ENCODE results near the gene DACH1. TPM values are rescaled to one million over a fixed set of nuclear protein-coding genes. Genes with fewer than 3 reads are reported as not detected.

Gene DACH1
- total and polyA plus RNA-seq, 4 donors, result 0.32 to 5.4 (median 0.50) TPM; not detected in 1

DNA sequence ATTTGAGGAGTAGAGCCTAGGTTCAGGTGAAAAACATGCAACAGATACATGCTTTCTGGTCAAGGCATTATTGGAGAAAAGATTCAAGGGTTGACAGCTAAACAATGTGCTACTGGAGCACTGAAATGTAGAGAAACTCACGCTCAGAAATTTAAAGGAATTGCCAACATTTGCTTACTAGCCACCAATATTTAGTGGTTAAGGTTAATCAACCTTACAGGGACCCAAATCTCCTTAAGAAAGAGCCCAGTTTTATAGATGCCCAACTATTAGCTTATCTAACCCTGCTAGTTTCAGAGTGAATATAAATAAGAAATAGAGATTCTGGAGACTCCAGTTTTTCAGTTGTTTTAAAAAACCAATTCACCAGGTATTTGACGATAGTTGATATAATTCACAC lies 203.6 kb downstream of the DACH1 start:
- DNase-seq, result no peak
- no peak overlapping the region for H3K4me3 ChIP-seq (ENCODE audit: low read length in 2 of 2)
- H3K27ac ChIP-seq (ENCODE audit: low read depth in 1 of 2, low read length in 2 of 2), result no peak overlapping the region
- H3K36me3 ChIP-seq (ENCODE audit: control insufficient read depth in 1 of 2, insufficient read depth in 2 of 2, low read length in 1 of 2), result no peaks in the 10 kb centered on the region
- H3K27me3 ChIP-seq (ENCODE audit: control insufficient read depth in 1 of 2, insufficient read depth in 2 of 2, low read length in 1 of 2), result no peaks in the 10 kb centered on the region
- no peaks in the 10 kb centered on the region for H3K4me1 ChIP-seq (ENCODE audit: control insufficient read depth in 1 of 2, insufficient read depth in 2 of 2, low read length in 2 of 2)
- ATAC-seq (ENCODE audit: low FRiP score), result no peak
- intact Hi-C loops (cut with DNase I), result no loop called here
- H3K9me3 ChIP-seq (ENCODE audit: control insufficient read depth, low read length), result no peaks in the 10 kb centered on the region
- 76 to 84% methylated on average over 2 of the region's 2 CpGs for WGBS, 2 donors

DNA sequence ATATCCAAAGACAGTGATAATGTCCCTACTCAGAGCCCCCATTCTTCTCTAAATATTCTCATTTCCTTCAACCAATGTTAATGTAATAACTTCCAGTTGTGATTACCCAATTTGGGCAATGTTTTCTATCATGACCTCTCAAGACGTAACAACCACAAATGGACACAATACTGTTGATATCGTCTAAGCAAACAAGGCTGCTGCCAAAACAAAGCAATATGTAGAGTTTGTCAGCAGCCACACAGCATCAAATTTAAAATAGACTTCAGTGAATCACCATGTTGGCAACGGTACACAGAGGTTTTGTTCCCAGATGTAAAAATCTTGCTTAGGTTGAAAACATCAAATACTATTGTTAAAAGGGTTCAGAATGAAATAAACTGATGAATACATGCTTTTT lies 205.1 kb downstream of the DACH1 start:
- WGBS, 2 donors, result 20 to 33% methylated on average over 3 of the region's 3 CpGs
- no peak for ATAC-seq (ENCODE audit: low FRiP score)
- H3K4me3 ChIP-seq (ENCODE audit: low read length in 2 of 2), result no peak overlapping the region

DNA sequence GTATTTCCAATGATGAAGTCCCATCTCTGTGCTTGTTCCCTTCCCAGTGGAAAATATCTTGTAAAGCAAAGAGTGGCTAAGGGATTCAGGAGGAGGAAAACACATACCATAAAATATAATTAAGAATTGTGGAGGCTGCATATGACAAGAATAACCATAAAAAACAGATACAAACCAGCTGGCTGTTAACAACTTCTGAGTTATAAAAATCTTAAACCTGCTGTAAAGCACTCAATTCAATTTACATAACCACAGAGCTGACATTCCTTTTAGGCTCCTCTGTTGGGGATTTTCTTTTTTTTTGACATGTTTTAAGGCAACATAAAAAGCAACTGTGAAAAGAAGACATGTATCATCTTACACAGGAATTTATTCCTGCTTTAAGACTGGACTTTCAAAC lies 207.6 kb downstream of the DACH1 start:
- H3K4me1 ChIP-seq (ENCODE audit: control insufficient read depth in 1 of 2, insufficient read depth in 2 of 2, low read length in 2 of 2), result no peaks in the 10 kb centered on the region
- ATAC-seq (ENCODE audit: low FRiP score) (no peak), DNase-seq (no peak)

More for the DNA sequence above, 205.1 kb downstream of the DACH1 start:
- DNase-seq, result no peak
- no peaks in the 10 kb centered on the region for H3K9me3 ChIP-seq (ENCODE audit: control insufficient read depth, low read length)
- no peaks in the 10 kb centered on the region for H3K4me1 ChIP-seq (ENCODE audit: control insufficient read depth in 1 of 2, insufficient read depth in 2 of 2, low read length in 2 of 2)
- intact Hi-C loops (cut with DNase I), result no loop called here
- no peaks in the 10 kb centered on the region for H3K36me3 ChIP-seq (ENCODE audit: control insufficient read depth in 1 of 2, insufficient read depth in 2 of 2, low read length in 1 of 2)
- no peaks in the 10 kb centered on the region for H3K27me3 ChIP-seq (ENCODE audit: control insufficient read depth in 1 of 2, insufficient read depth in 2 of 2, low read length in 1 of 2)
- no peak overlapping the region for H3K27ac ChIP-seq (ENCODE audit: low read depth in 1 of 2, low read length in 2 of 2)

DNA sequence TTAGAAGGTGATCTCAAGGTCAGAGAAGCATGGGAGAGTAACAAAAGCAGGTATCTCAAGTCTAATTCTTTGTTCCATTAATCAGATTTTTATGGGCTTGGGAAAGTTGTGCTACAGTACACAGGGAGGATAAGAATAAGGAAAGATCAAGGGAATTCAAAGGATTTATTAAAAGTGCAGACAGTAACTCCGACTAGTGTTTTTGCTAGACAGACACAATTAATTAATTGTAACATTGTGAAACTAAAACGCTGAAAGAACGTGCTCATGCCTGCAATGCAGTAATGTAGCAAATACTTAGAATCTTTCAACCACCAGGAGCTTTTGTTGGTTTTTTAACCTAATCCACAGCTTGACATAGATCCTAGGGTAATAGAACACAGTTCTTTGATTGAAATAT lies 221.5 kb downstream of the DACH1 start:
- intact Hi-C loops (cut with DNase I), result no loop called here
- Histone ChIP-seq H3K4me3 (ENCODE audit: low read length in 2 of 2) (no peak overlapping the region), H3K9me3 (ENCODE audit: control insufficient read depth, low read length) (peaks cover 1% of the 10 kb centered on the region), H3K27me3 (ENCODE audit: control insufficient read depth in 1 of 2, insufficient read depth in 2 of 2, low read length in 1 of 2) (no peaks in the 10 kb centered on the region), H3K36me3 (ENCODE audit: control insufficient read depth in 1 of 2, insufficient read depth in 2 of 2, low read length in 1 of 2) (no peaks in the 10 kb centered on the region), H3K4me1 (ENCODE audit: control insufficient read depth in 1 of 2, insufficient read depth in 2 of 2, low read length in 2 of 2) (no peaks in the 10 kb centered on the region), H3K27ac (ENCODE audit: low read depth in 1 of 2, low read length in 2 of 2) (no peak overlapping the region)
- 9 to 33% methylated on average over 3 of the region's 3 CpGs for WGBS, 2 donors
- ATAC-seq (ENCODE audit: low FRiP score) (no peak), DNase-seq (no peak)

More for the DNA sequence above, 207.6 kb downstream of the DACH1 start:
- Histone ChIP-seq H3K36me3 (ENCODE audit: control insufficient read depth in 1 of 2, insufficient read depth in 2 of 2, low read length in 1 of 2) (no peaks in the 10 kb centered on the region), H3K9me3 (ENCODE audit: control insufficient read depth, low read length) (no peaks in the 10 kb centered on the region), H3K27ac (ENCODE audit: low read depth in 1 of 2, low read length in 2 of 2) (no peak overlapping the region), H3K4me3 (ENCODE audit: low read length in 2 of 2) (no peak overlapping the region), H3K27me3 (ENCODE audit: control insufficient read depth in 1 of 2, insufficient read depth in 2 of 2, low read length in 1 of 2) (no peaks in the 10 kb centered on the region)
- intact Hi-C loops (cut with DNase I), result no loop called here

DNA sequence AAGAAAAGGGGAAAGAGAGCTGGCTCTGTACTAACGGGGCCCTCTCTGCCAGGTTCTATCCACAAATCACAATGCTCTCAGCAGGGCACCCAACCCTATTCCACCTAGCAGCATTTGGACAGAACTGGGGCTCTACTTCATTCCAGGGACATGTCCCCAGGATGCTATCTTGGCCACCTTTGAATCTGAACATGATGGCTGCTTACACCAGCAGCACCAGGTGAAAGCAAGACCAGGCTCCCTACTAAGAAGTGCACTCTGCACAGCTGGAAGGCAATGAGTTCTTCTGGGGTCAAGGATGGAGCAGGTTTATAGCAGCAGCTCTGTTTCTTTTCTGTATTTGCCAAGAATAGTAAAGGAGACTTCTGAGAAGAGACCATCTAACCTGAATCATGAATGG lies 222.4 kb downstream of the DACH1 start:
- 68 to 79% methylated on average over 1 of the region's 1 CpG for WGBS, 2 donors
- no peak overlapping the region for H3K4me3 ChIP-seq (ENCODE audit: low read length in 2 of 2)
- no peaks in the 10 kb centered on the region for H3K27me3 ChIP-seq (ENCODE audit: control insufficient read depth in 1 of 2, insufficient read depth in 2 of 2, low read length in 1 of 2)
- intact Hi-C loops (cut with DNase I), result no loop called here
- ATAC-seq (ENCODE audit: low FRiP score) (no peak), DNase-seq (no peak)
- H3K36me3 ChIP-seq (ENCODE audit: control insufficient read depth in 1 of 2, insufficient read depth in 2 of 2, low read length in 1 of 2), result no peaks in the 10 kb centered on the region
- H3K9me3 ChIP-seq (ENCODE audit: control insufficient read depth, low read length), result peaks cover 1% of the 10 kb centered on the region
- no peaks in the 10 kb centered on the region for H3K4me1 ChIP-seq (ENCODE audit: control insufficient read depth in 1 of 2, insufficient read depth in 2 of 2, low read length in 2 of 2)
- no peak overlapping the region for H3K27ac ChIP-seq (ENCODE audit: low read depth in 1 of 2, low read length in 2 of 2)

DNA sequence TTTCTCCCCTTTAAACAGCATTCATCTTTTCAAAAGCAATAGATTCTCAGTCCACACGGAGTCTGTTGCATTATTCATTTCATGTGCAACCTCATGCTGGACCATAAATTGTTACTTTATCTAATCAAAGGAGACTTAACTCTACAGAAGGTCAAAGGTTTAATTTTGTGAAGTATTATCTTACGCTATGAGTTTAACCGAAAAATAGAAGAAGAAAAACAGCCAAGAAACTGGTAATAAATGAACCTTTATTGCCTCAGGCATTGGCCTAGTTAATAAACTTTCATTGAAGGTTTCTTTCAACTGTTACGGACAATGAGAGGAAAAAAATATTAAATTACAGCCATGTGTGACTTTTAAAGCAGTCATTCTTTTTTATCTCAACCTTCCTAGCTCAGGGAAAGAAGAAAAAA lies 223.6 kb downstream of the DACH1 start:
- intact Hi-C loops (cut with DNase I), result no loop called here
- Histone ChIP-seq H3K27ac (ENCODE audit: low read depth in 1 of 2, low read length in 2 of 2) (no peak overlapping the region), H3K4me1 (ENCODE audit: control insufficient read depth in 1 of 2, insufficient read depth in 2 of 2, low read length in 2 of 2) (no peaks in the 10 kb centered on the region), H3K36me3 (ENCODE audit: control insufficient read depth in 1 of 2, insufficient read depth in 2 of 2, low read length in 1 of 2) (no peaks in the 10 kb centered on the region), H3K4me3 (ENCODE audit: low read length in 2 of 2) (no peak overlapping the region), H3K27me3 (ENCODE audit: control insufficient read depth in 1 of 2, insufficient read depth in 2 of 2, low read length in 1 of 2) (no peaks in the 10 kb centered on the region), H3K9me3 (ENCODE audit: control insufficient read depth, low read length) (peaks cover 1% of the 10 kb centered on the region)
- 39% methylated on average over 4 of the region's 4 CpGs for WGBS, 2 donors
- ATAC-seq (ENCODE audit: low FRiP score) (no peak), DNase-seq (no peak)

DNA sequence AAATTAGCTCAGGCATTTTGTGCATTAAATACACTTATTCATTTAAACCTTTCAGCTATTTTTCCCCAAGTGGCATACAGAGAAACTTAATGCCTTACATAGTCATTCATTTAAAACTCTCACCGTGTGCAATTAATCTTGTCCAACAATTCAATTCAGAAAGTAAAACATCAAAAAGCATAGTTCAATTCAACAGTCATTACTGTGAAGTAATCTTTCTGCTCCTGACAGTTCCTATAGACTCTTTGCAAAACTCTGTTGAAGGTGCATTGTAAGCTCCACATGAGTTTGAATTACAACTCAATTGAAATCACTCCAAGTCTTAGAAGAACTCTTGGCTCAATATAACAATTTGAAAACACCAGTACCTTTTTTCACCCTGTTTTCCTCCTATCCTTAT lies 228.3 kb downstream of the DACH1 start:
- 22 to 30% methylated on average over 1 of the region's 1 CpG for WGBS, 2 donors
- Histone ChIP-seq H3K27ac (ENCODE audit: low read depth in 1 of 2, low read length in 2 of 2) (no peak overlapping the region), H3K27me3 (ENCODE audit: control insufficient read depth in 1 of 2, insufficient read depth in 2 of 2, low read length in 1 of 2) (no peaks in the 10 kb centered on the region), H3K4me3 (ENCODE audit: low read length in 2 of 2) (no peak overlapping the region), H3K9me3 (ENCODE audit: control insufficient read depth, low read length) (no peaks in the 10 kb centered on the region), H3K4me1 (ENCODE audit: control insufficient read depth in 1 of 2, insufficient read depth in 2 of 2, low read length in 2 of 2) (no peaks in the 10 kb centered on the region), H3K36me3 (ENCODE audit: control insufficient read depth in 1 of 2, insufficient read depth in 2 of 2, low read length in 1 of 2) (no peaks in the 10 kb centered on the region)
- DNase-seq, result no peak
- intact Hi-C loops (cut with DNase I), result no loop called here
- ATAC-seq (ENCODE audit: low FRiP score), result no peak

DNA sequence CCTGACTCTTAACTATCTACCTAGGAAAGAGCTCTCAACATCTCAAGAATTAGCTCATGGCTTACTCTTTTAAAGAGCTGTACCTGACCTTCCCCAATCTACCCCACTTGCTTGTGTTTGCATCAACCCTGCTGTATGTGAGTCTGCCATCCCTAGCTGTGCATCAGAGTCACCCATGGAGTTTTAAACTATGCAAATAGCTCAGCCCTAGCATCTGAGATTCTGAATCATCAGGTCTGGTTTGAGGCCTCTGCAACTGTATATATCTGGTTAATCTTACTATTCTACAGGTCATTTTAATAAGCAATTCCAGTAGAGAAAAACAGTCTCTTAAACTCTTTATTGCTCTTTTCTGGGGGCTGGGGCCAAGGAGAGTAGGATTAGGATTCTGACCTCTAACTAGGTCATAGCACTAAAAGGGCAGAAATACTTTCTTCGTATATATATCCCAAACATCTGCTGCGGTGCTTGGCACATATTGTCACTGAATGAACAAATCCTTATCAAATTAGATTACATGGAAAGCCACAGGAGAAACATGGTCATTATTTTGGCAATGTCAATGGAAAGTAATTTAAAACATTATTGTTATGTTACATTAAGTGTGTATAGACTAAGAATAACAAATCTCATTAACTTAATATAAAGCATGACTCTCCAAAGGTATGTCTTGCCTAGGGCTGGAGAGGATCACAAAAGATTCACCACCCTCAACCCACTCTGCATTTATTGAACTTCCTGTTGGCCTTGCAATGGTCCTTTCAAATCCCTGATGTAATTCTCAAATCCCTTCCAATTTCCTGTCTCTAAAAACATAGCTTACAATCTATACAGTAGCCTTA lies 232.2 kb downstream of the DACH1 start:
- intact Hi-C loops (cut with DNase I), result no loop called here
- no peak for DNase-seq
- Histone ChIP-seq H3K36me3 (ENCODE audit: control insufficient read depth in 1 of 2, insufficient read depth in 2 of 2, low read length in 1 of 2) (no peaks in the 10 kb centered on the region), H3K27me3 (ENCODE audit: control insufficient read depth in 1 of 2, insufficient read depth in 2 of 2, low read length in 1 of 2) (no peaks in the 10 kb centered on the region), H3K4me3 (ENCODE audit: low read length in 2 of 2) (no peak overlapping the region), H3K4me1 (ENCODE audit: control insufficient read depth in 1 of 2, insufficient read depth in 2 of 2, low read length in 2 of 2) (no peaks in the 10 kb centered on the region), H3K27ac (ENCODE audit: low read depth in 1 of 2, low read length in 2 of 2) (no peak overlapping the region), H3K9me3 (ENCODE audit: control insufficient read depth, low read length) (no peaks in the 10 kb centered on the region)
- ATAC-seq (ENCODE audit: low FRiP score), result no peak
- WGBS, 2 donors, result 18 to 22% methylated on average over 2 of the region's 2 CpGs

DNA sequence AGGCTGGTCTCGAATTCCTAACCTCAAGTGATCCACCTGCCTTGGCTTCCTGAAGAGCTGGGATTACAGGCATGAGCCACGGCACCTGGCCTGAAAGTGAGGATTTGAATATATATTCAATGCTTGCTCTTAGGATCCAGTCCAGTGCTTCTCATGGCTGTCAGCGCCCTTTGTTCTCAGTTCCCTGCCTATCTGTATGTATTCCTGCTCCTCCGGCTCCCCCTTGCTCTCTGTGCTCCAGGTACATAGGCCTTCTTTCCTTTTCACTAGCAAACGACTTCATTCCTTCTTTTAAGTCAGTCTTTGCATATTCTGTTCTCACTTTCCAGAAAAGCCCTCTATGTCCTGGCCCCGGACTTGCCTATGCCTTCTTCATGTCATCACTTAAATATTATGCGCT lies 232.8 kb downstream of the DACH1 start:
- Histone ChIP-seq H3K27ac (ENCODE audit: low read depth in 1 of 2, low read length in 2 of 2) (no peak overlapping the region), H3K9me3 (ENCODE audit: control insufficient read depth, low read length) (no peaks in the 10 kb centered on the region), H3K27me3 (ENCODE audit: control insufficient read depth in 1 of 2, insufficient read depth in 2 of 2, low read length in 1 of 2) (no peaks in the 10 kb centered on the region), H3K36me3 (ENCODE audit: control insufficient read depth in 1 of 2, insufficient read depth in 2 of 2, low read length in 1 of 2) (no peaks in the 10 kb centered on the region), H3K4me3 (ENCODE audit: low read length in 2 of 2) (no peak overlapping the region), H3K4me1 (ENCODE audit: control insufficient read depth in 1 of 2, insufficient read depth in 2 of 2, low read length in 2 of 2) (no peaks in the 10 kb centered on the region)
- intact Hi-C loops (cut with DNase I), result no loop called here
- 86 to 87% methylated on average over 7 of the region's 7 CpGs for WGBS, 2 donors
- ATAC-seq (ENCODE audit: low FRiP score), result no peak
- DNase-seq, result no peak

Measured in aorta (tissue), 5 donors.